Stimulated activated CD8-positive, alpha-beta memory T cell treated with anti-CD3 and anti-CD28 coated beads, Interleukin-4, amount 100 ng/mL, for 48 hours (primary cell): Measurements from ENCODE around the gene LGALS3BP.

Experiments
- DNase-seq: peaks from one replicate; pipeline ENCODE4 v3.0.0-alpha.2; 2020

The LGALS3BP gene

DNA sequence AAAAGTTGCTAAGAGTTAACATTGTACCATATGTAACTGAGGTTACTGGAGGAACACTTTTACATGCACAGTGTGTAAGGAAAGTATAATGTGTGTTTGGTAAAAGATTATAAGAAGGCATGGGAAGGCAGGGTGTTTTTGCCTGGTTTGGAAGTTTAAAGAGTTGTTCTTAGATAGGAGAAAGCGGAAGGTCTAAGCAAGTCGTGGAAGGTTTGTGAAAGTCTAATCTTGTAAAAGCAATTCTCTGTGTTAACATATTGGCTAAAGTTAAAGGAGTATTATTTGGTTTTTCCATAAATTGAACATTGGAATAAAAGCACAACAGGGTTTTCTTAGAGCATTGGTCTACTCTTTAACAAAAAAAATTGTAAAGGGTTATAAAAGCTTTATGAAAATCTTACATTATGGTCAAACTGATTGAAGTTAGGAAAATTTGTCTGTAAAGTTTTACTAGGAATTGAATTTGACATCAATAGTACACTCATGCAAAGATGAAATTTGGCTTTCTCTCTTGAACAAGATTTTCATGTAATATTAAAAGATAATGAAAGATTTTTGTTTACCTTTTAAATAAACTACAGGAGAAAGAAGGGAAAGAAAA is 34.5 kb upstream of the LGALS3BP start:
- DNase-seq: no peak

DNA sequence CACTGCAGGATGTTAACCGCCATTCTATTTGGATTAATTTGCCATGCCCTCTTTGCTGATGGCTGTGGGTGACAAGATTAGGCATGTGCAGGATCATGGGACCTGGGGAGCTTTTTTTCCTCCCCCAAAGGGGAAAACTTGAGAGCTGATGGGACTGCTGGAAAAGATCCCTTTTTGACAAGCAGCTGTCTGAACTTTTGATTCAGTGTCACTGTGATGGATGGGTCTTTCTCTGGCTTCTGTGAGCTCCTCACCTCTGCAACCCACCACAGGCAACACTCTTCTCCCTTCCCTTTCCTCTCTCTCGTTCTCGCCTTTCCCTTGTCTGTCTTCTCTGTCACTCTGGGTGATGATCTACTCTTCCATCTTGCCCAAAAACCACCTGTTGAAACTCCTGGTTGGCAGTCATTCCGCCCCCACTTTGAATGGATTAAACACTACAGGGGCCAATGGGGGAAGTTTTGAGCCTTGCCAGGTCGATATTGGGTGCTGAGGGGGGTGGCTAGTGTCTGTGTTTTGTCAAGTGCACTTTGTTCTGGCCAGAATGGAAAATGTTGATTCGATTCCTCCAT is 32.9 kb upstream of the LGALS3BP start:
- no peak for DNase-seq

DNA sequence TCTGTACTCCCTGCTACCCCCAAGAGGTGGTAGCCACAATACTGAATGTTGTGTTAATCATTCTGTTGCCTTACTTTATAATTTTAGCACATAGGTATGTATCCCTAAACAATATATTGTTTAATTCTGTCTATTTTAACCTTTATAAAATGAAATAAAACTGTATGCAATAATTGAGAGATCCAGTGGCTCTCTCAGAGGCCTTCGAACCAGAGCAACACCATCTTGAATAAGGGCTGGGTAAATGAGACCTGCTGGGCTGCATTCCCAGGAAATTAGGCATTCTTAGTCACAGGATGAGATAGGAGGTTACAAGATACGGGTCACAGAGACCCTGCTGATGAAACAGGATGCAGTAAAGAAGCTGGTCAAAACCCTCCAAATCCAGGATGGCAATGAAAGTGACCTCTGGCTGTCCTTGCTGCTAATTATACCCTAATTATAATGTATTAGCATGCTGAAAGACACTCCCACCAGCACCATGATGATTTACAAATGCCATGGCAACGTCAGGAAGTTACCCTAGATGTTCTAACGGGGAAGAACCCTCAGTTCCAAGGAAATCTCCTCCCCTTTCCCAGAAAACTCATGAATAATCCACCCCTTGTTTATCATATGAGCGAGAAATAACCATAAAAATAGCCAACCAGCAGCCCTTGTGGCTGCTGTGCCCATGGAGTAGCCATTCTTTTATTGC is 31.9 kb upstream of the LGALS3BP start:
- DNase-seq: no peak

DNA sequence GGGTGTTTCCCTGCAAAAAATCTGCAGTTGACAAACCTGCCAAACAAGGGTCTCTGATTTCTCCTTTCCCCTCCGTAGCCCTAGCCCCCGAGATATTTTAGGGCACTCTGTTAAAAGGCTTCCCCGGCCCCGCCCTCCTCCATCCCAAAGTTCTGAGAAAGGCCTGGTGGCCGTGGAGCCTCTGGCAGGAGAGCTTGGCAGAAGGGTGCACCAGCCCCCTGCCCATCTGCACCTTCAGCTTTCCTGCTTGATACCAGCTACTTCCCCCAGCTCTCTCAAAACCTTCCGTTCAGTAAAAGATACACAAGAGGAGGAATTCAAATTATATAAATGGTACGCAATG is 30.6 kb upstream of the LGALS3BP start:
- no peak for DNase-seq

DNA sequence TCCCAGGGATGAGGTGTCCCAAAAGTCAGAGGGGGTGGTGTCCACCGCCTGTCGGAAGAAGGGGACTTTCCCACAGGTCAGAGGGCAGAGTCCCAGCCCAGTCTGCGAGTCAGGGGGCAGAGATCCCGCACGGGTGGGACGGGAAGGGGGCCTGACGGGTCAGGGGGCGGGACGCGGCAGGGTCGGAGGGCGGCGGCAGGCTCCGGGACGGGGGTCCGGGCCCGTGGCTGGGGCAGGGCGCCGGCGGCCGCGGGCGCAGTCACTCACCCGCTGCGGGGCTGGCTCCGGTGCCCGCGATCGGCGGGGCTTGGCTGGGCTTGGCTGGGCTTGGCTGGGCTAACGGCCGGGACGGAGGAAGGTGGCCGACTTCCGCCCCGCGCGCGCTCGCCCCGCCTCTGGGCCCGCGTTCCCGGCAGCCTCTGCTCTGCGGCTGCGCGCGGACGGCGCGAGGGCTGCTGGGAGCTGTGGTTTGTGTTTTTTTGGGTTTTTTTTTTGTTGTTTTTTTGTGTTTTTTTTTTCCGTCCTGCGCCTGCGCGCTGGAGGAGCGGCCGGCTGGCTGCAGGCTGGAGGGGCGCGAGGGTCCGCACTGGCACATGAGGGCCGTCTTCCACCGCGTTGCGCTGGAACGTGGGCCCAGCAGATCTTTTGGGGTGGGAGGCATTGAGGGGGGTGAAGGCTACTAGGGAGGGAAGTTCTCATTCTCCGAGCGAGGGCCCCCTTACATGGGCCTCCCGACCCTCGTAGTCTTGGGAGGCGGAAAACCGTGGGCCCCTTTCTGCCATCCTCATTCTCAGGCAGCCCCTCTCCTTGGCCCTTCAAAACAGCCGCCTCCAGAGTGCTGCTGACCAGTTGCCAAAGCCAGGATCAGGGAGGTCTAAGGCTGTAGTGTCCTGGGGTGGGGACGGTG is 29.9 kb upstream of the LGALS3BP start, which contains the start of gene CANT1:
CANT1 (minus strand) TSS at position 368 of the 907 bp plus-strand sequence. CDS start 12,142 bp downstream, outside the sequence.
- DNase-seq: peak; percentile 87

DNA sequence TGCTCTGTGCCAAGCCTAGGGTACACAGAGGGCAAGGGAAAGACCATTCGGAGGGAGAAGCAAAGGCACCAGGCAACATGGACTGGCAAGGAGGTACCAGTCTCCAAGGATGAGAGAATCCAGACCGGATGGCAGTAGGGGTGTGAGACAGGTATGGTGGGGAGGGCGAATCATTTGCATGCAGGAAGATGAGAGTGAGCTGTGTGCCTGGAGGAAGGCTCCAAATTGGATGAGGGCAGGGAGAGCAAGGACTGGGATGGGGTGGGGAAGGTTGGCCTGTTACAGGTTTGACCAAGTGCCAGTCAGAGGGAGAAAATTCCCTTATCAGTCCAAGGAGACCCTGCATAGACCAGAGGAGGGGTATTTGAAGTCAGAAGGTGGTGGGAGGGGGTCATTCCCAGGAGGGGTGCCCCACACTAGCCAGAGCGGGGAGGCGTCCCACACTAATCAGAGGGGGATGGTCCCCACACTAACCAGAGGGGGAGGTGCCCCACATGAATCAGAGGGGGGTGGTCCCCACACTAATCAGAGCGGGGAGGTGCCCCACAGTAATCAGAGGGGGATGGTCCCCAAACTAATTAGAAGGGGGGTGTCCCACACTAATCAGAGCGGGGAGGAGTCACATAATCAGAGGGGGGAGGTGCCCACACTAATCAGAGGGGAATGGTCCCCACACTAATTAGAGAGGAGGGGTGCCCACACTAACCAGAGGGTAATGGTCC is 29.1 kb upstream of the LGALS3BP start:
- no peak for DNase-seq

DNA sequence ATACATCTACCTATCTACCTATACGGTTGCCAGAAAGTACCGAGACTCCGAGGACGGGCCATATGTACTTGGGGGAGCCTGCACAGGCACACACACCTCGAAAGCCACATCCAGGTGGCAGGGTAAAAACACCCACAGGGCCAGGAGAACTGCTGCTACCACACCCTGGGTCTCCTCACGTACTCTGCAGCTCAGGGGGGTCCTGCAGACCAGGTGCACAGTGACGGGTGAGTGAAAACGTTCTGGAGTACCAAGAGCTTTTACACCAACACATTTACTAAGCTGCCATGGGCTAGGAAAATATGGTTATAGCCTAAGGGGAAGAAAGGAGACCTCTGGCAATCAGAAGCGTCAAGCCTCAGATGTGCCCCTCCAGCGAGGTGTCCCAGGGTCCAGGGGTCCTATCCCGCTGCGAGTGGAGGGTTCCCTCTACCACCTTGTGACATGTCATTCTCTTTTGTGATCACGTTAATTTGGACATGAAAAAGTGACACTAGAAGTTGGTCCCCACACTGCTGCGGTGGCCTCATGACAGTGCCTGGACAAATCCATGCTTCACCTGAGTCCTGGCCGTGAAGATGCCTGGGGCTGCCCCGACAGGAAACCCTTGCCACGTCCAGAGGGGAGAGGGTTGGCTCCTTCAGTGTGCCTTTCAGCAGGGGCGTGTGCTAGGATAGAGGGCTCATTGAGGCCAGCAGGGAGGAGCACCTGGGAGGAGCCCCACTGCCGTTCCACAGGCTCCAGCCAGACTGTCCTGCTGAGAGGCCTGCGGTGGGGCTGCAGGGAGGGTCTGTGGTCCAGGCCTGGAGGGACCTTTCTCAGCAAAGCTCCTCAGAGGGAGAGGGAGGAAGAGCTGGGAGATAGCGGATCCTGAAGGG is 28.0 kb upstream of the LGALS3BP start:
- no peak for DNase-seq

DNA sequence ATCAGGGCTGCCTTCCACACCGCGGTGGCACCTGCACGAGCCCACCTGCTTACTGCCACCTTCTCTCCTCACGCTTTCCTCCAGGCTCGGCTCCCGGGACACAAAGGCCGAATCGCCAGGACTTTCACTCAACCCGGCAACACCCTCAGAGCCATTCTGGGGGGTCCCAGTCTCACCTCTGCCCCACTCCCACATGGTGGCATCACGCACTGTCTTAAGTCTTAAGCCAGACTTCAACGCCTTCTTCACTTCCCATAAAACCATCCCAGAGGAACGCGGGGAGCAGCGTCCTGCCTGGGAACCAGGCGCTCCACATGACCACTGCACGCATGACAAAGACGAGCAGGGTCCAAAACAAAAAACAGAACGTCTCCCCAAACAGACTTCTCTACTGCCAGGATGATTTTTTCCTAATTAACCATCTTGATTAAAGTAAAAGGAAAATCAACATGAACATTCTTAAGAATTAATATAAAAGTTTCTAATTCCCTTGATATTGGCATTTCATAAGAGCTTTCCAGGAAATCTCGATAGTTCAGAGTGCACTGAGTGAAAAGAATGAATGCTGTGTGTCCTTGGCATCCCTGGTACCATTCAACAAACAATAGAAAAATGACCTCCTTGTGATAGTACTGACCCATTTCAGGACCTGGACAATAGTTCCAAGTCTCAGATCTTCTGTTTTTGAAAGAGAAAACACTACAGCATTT is 27.2 kb upstream of the LGALS3BP start:
- no peak for DNase-seq

DNA sequence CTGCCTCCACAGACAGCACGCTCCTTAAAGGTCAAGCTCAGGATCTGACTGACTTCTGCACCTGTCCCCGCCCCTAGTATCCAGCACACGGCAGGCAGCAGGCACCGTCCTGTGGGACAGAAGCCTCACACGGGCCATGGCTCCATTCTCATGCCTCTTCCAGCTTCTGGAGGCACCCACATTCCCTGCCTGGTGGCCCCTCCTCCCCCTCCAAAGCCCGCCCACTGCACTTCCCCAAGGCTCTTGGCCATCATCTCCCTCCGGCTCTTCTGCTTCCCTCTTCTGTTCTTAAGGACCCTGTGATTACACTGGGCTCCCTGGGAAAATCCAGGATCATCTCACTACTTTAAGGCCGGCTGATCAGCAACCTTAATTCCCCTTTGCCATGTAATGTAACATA is 26.3 kb upstream of the LGALS3BP start:
- no peak for DNase-seq

DNA sequence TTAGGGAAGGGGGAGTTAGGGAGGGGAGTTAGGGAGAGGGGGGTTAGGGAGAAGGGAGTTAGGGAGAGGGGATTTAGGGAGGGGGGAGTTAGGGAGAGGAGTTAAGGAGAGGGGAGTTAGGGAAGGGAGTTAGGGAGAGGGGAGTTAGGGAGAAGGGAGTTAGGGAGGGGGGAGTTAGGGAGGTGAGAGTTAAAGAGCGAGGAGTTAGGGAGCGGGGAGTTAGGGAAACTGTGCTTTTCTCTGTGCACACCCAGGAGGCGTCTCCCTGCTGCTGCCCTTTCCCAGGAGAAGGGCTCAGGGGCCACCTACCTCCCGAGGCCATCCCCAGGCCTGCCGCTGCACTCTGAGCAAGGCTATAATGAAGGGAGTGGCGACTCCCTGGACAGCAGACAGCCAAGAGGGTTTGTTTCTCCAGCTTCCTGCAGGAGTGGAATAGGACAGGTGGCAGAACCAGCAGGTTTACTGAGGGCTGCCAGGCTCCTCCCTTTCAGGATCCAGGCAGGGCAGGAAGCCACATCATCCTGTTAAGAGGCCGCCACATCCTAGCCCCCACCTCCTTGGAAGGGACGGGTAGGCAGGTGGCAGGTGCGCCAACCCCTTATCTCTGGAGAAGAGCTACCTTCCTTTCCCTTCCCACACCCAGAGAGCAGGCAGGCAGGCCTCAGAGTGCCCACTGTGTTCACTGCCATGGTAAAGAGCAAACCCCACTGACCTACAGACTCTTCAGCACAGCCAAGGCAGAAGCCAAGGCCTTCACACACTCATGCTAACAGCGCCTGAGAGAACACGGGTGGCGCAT is 25.5 kb upstream of the LGALS3BP start:
- no peak for DNase-seq

DNA sequence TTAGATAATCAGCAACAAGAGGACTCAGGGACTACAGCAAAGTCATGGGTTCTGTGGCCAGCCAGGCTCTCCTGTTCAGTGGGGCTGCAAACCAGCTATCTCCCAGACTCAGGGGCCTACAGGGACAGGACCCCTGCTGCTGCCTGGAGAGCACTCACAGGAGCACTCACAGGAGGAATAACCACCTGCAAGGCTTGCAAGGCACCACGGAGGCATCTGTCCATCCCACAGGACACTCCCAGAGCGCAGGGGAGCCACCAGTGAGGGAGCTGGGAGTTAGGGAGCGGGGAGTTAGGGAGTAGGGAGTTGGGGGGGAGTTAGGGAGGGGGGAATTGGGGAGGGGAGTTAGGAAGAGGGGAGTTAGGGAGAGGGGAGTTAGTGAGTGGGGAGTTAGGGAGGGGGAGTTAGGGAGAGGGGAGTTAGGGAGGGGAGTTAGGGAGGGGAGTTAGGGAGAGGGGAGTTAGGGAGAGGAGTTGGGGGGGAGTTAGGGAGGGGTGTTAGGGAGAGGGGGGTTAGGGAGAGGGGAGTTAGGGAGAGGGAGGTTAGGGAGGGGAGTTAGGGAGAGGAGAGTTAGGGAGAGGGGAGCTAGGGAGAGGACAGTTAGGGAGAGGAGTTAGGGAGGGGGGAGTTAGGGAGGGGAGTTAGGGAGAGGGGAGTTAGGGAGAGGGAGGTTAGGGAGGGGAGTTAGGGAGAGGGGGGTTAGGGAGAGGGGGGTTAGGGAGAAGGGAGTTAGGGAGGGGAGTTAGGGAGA is 24.1 kb upstream of the LGALS3BP start:
- no peak for DNase-seq

DNA sequence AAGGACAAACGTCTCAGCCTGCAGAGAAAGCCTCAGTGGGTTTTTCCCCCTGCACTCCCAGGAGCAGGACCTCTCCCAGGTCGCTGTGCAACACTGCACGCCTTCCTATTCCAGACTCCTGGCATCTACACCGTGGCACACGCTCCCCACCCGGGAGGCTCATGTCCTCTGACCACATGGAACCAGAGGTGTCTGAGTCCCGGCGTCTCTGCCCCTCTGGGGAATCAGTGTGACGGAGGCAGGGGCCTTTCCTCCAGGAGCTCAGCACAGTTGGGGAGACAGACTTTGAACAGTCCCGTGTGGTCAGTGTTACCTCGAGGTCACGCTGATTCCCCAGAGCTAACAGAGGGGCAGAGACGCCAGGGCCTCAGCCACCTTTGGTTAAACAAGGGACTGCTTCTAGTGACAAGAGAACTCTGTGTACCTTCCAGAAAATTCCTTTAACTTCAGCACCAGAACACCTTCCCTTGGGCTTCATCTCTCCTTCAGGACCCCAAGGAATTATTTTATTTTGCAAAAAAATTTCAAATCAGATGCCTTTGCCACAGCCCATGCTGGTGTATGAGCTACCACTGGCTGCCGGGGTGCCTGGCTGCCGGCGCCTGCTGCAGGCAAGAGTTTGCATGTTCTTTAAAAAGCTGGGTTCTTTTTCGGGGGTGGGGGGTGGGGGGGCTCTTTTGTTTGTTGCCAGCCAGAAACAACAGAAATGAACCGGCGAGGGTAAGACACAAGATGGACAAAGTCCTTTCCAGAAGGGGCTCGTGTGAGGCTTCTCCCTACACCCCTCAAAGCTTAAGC is 23.3 kb upstream of the LGALS3BP start:
- DNase-seq: no peak

DNA sequence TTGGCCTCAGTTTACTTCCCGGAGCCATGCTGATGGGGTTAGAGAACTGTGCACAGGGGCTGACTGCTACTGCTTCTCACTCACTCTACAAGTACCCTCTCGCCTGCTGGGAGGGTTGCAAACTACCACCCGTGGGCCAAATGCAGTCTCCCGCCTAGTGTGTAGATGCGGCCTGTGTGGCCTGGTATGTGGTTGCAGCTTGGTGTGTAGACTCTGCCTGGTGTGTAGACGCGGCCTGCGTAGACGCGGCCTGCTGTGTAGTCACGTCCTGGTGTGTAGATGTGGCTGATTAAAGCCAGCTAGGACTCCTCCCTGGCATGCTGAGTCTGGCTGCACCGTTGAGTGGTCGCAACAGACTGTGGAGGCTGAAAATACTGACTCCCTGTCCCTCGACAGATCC is 22.6 kb upstream of the LGALS3BP start:
- no peak for DNase-seq

DNA sequence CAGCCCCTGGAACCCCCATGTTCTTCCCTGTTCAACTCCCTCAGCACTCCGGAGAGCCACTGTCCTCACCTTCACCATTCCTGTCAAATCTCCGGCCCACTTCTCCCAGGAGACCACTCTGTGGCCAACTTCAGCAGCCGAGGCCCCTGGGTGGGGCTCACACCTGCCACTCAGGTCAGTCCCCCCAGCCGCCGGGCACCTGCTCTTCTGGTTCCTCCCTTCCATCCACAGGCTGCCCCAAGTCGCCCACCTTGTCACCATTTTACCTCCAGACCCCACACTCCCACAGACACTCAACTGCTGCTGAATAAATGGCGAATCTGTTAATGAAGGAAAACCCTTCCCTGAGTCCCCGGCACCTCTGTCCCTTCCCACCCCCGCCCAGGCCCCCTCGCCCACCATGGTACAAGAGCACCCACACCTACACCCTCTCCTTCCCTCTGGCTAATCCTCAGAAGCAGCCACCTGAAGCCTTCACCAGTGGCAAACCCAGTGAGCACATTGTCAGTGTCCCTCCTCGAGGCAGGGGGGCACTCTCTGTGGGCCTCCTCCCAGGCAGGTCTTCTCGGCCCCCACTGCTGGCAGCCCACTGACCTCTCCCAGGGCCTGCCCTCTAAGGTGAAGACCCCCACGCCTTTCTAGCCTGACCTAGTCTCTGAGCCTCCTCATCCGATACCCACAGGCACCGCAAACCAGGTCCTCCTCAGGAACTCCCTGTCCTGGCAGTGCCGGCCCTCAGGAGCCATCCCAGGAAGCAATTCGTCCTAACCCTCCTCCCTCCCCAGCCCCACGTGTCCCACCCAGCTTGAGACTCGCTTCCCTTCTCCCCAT is 21.7 kb upstream of the LGALS3BP start:
- no peak for DNase-seq

DNA sequence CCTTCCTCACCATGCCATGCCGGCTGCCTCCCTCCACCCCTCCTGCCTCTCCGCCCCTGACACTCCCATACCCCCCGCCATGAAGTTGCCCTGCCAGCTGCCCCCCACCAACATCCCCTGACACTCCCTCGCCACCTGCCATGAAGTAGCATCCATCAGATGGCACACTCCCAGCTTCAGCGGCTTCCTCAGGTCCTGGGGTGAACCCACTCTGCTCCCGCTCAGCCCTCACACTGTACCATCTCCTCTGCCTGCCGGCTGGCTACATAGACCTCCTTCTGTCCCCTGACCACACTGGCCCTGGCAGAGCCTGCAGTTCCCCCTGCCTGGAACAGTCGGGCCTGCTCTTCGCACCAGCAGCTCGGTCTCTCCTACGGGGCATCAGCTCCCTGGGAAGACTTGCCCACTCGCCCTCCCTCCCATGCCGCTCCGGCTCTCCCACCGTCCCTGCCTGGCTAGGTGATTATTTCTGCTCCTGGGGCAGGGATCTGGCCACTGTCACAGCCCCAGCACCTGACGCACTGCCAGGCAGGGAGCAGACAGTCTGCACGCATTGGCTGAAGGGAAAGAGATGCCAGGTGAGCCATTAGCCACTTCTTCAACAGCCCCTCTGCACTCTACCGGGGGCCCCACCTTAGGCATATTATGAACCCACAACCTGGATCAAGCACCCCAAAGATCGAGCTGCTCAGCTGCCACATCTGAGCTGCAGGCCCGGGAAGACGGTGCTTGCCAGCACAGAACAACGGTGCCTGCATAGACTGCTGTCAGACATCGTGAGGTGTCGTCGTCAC is 20.9 kb upstream of the LGALS3BP start:
- no peak for DNase-seq

DNA sequence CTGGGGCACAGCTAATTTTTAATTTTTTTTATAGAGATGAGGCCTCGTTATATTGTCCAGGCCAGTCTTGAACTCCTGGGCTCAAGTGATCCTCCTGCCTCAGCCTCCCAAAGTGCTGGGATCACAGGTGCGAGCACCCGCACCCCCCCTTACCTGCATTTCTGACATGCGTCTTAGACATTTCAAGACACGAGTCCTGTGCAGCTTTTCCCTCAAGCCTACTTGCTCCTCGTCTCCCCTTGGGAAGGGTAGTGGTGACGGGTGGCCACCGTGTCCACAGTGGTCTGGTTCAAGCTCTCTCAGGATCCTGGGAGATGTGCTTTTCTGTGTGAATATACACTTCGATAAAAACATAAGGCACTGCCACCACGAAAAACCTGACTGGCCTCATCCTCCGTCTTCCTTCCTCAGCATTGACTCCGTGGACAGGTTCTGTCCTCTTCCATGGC is 20.2 kb upstream of the LGALS3BP start:
- no peak for DNase-seq
